SK-N-MC (cell line): Measurements from ENCODE around the gene FABP6.

Source experiments
- DNase-seq: peaks from one replicate; pipeline ENCODE4 v3.0.0-alpha.2; 2011; ENCODE audit warnings: low read depth, low spot score
- H3K27ac ChIP-seq: fragments of 200-600 bp; sonication (generic); 2 replicates; pipeline ENCODE4 v1.5.1; 2016; ENCODE audit warnings: mixed run types
- H3K36me3 ChIP-seq: fragments of 200-600 bp; sonication (generic); 2 replicates; pipeline ENCODE4 v1.6.1; 2017; ENCODE audit warnings: antibody characterized with exemption, low read length, mixed read lengths; ENCODE audit not compliant: insufficient read depth
- H3K4me3 ChIP-seq: fragments of 200-600 bp; sonication (generic); 2 replicates; pipeline ENCODE4 v1.5.1; 2016
- H3K9ac ChIP-seq: fragments of 200-600 bp; sonication (generic); 2 replicates; pipeline ENCODE4 v1.8.0; 2017; ENCODE audit warnings: mixed run types, mixed read lengths; ENCODE audit not compliant: insufficient read length
- H3K9me3 ChIP-seq: fragments of 200-600 bp; sonication (generic); 2 replicates; pipeline ENCODE4 v1.6.1; 2017; ENCODE audit warnings: low read depth, mild to moderate bottlenecking, antibody characterized with exemption, low read length, moderate library complexity, mixed read lengths
- EZH2 ChIP-seq: fragments of 200-600 bp; sonication (generic); IDR thresholded peaks from one replicate; pipeline ENCODE4 v1.6.1; 2017; ENCODE audit warnings: antibody characterized with exemption
- FOXP2 ChIP-seq: optimal IDR thresholded peaks from 2 replicates; pipeline ENCODE3; 2011; ENCODE audit warnings: mild to moderate bottlenecking, moderate library complexity; ENCODE audit not compliant: insufficient read depth; ENCODE audit errors: extremely low read length, control extremely low read depth
- POLR2AphosphoS5 ChIP-seq: IDR thresholded peaks from 2 replicates; pipeline ENCODE4 v1.6.1; 2012; ENCODE audit warnings: mild to moderate bottlenecking, low read depth, low read length, borderline replicate concordance

Gene FABP6

GRCh38 chr5:160286947-160287346 lies 57.6 kb downstream of the FABP6 start:
- H3K9ac ChIP-seq: no peak overlapping the region
- no peak overlapping the region for H3K4me3 ChIP-seq
- no peak for DNase-seq
- no peaks in the 10 kb centered on the region for H3K9me3 ChIP-seq
- H3K27ac ChIP-seq: no peak overlapping the region
- H3K36me3 ChIP-seq: no peaks in the 10 kb centered on the region
- TF ChIP-seq POLR2AphosphoS5 (no peak), EZH2 (no peak), FOXP2 (no peak)

GRCh38 chr5:160287378-160288051 lies 58.2 kb downstream of the FABP6 start:
- DNase-seq: no peak
- Histone ChIP-seq H3K27ac (no peak overlapping the region), H3K9ac (no peak overlapping the region), H3K4me3 (no peak overlapping the region), H3K9me3 (no peaks in the 10 kb centered on the region), H3K36me3 (no peaks in the 10 kb centered on the region)
- TF ChIP-seq EZH2: no peak
- TF ChIP-seq POLR2AphosphoS5: no peak
- no peak for TF ChIP-seq FOXP2
